GM15510 (cell line): Measurements from ENCODE around the gene ZBED4.

Experiments
- POLR2A ChIP-seq: IDR thresholded peaks from 3 replicates; pipeline ENCODE4 v1.6.1; 2011; ENCODE audit warnings: borderline replicate concordance; ENCODE audit not compliant: insufficient read length; ENCODE audit errors: extremely low read depth

The ZBED4 gene

DNA sequence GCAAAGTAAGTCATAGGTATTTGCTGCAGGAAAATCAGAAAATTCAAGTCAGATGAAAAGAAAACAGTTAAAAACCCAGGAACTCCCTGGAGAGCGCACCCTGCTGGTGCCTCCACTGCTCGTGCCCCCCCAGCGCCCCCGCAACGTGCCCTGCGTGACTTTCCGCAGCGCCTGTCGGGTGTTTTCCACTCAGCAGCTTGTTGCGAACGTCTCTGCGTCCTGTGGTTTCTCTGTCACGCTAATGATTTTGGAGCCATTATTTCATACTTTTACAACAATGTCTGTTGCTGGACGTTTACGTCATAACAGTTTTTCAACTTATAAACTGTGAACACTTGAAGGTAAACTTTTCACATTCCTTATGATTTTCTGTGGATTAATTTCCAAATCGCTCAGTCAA, 69.8 kb downstream of the ZBED4 start:
- TF ChIP-seq POLR2A: no peak

- TF ChIP-seq POLR2A: no peak
These were observed 70.6 kb downstream of the ZBED4 start for GRCh38 chr22:49924113-49924833.

- peak; percentile 54 for TF ChIP-seq POLR2A
These were observed 72.0 kb downstream of the ZBED4 start for GRCh38 chr22:49925525-49926128.

GRCh38 chr22:49926916-49927315, 73.3 kb downstream of the ZBED4 start:
- TF ChIP-seq POLR2A: no peak

DNA sequence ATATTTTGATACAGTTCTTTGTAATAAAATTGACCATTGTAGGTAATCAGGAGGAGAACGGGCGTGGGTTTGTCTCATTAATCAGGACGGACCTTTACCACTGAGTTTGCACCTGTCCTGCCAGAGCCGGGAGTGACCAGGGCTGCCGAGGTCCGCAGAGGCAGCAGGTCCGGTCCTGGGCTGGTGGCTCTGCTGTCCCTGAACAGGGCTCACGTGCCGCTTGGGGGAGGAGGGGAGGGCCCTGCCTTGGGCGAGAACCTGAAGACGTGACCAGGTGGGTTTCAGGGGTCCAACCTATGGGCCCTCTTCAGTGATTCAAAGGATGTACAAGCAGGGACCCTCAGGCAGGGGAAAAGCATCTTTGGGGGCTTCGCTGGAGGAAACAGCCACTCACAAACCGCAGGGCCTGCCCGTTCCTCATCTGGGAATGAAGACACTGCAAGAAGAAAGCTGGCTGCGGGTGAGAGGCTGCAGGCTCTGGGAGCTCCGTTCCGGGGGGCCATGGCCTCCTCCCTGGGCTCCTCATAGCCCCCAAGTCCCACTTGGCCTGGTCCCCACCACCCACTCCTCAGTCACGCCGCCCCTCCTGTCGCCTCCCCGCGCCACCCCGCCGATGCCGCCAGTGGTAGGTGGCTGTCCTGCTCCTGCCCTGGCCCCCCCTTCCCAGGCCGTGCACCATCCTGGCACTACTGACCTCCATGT, 74.0 kb downstream of the ZBED4 start:
- no peak for TF ChIP-seq POLR2A

DNA sequence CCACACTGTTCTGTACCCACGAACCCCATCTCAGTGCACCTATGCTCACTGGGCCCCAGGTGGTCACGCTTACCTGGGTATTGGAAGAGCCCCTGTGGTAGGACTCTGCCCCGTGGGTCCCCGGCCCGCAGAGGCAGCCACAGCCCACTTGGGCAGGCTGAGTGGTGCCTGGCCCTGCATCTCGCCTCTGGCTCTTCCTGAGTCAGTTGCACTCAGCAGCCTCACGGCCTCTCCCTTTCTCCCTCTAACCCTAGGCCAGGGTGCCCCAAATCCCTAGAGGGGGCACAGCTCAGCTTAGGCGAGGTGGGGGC, 74.5 kb downstream of the ZBED4 start:
- peak; percentile 15 for TF ChIP-seq POLR2A

- TF ChIP-seq POLR2A: peak; percentile 2
These were observed 75.0 kb downstream of the ZBED4 start for GRCh38 chr22:49928555-49929210.

DNA sequence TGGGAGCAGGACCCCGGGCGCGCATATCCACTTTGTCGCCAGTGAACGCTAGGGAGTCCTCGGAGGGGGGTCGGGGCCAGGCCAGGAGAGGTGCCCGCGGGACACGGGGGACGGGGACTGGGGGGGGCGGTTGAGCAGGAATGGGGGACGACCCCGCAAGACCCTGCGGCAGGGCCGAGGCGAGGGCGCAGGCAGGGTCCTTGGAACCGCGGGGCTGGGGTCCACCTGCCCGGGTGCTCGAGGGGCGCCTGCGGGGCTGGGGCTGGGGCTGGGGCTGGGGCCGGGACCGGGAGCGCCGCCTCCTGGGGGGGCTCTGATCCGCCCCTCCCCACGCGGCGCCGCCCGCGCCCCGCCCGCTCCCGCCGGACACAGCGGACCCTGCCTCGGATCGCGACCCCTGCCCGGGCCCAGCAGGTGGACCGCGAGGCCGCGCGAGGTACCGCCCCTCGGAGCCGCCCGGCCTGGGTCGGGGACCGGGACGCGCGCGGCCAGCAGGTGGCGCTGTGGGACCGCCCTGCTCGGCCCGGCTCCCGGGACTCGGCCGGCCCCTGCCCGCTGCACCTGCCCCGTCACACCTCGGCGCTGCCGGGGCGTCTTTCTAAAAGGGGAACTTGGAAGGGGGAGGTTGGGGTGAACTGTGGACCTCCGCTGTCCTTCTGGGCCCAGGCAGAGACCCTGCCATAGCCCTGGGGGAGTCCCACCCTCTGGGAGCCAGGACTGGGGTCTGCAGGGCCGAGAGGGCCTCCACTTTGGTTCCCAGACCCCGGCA, 75.8 kb downstream of the ZBED4 start:
- TF ChIP-seq POLR2A: no peak

GRCh38 chr22:49929994-49930575, 76.4 kb downstream of the ZBED4 start:
- no peak for TF ChIP-seq POLR2A

DNA sequence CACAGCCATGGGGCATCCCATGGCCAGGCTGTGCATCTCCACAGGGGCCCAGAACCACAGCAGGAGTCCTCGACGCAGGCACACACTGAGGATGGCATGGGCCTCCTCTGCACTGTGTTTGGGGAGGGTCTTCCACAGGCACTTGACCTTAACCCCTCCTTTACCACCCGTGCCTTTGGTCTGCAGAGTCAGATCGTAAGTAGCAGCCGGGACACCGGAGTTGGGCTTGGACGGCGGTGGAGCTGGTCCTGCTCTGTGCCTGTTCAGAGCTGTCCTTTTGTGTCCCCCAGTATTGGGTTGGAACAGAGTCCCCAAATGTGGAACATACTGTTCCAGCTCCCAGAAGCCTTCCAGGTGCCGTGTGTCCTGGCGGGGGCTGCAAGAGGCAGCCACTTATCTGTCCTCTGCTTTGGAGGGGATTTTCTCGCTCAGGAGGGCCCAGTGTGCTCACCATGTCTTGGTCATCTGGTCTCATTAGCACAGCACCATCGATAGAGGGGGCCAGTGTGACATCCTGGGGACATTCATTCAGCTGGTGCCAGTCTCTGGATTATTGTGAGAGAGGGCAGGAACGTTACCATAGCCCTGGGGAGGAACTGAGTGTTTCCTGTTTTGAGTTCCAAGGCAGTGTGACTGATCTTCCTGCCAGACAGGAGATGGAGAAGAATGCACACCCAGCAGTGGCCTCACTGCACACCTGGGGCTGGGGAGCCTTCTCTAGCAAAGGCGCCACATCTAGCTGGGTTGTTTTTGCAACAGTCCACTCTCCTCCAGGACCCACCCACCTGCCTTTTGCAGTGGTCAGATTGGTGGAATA, 77.2 kb downstream of the ZBED4 start:
- TF ChIP-seq POLR2A: no peak

DNA sequence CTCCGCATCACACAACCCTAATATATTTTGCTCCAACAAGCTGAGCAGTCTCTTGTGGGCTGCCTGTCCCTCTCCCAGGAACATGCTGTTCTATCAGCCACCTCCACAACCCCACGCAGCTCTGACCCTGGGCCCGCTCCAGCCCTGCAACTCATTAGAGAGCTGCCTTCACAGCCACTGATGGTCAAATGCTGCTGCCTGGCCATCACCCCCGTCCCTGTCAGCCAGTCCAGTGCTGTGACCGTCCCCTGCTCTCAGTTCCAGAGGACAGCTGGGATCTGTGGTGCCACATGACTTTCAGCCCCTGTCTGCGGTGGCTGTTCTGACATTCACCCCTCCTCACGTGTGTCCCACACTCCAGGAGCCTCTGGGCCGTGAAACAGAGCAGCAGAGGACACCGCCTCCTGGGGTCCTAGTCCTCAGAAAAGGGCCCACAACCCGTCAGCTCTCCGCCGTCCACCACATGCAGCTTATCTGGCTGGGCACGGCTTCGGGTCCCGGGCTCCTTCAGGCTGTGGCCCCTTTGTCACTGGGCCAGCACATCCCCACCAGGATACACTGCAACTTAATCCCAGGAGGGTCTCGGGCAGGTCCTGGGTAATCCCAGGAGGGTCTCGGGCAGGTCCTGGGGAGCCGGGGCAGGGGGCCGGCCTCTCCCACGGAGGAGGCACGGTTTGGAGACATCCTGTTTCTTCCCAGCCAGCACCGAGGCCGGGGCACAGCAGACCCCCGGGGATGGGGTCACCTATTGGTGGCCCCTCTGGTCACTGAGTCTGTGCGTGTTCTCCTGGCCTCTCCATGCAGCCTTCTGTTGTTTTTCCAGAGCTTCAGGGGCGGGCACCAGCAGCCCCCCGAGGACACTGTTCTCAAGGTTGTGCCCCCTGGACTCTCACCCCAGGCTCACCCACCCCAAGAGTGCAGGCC, 79.9 kb downstream of the ZBED4 start:
- no peak for TF ChIP-seq POLR2A

DNA sequence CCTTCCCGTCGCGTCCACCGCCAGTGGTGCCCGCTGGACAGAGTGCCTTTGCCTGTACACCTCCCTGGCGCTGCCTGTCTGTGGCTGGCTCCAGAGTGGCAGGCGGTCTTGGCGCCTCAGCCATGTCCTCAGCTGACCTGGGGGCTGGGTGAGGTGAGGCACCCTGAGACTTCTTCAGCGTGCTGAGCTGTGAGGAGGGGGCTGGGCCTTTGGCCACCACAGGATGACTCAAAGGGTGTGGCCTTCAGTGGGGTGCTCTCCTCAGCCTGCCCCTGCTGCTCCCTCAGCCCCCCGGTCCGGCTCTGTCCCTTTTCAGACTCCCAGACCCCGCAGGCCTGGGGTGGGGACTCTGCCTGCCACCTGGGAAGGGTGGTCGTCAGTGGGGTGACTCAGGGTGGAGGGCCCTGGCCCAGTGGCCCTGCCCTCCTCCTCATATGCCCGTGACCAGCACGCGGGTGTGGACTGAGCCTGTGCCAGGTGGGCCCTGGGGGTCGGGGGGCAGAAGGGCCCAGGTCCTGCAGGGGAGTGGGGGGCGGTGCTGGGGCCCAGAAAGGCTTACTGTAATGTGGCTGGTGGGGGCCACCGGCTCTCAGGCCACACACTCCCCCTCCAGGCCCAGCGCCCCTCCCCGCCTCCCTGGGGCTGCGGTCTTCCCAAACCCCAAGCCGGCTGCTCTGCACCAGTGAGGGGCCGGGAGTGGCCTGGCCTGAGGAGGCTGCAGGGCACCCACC, 80.7 kb downstream of the ZBED4 start:
- TF ChIP-seq POLR2A: no peak
